Measurements from ENCODE around the gene AKNAD1. TPM values are rescaled to one million over a fixed set of nuclear protein-coding genes. Genes with fewer than 3 reads are reported as not detected.

Gene AKNAD1, protein sequence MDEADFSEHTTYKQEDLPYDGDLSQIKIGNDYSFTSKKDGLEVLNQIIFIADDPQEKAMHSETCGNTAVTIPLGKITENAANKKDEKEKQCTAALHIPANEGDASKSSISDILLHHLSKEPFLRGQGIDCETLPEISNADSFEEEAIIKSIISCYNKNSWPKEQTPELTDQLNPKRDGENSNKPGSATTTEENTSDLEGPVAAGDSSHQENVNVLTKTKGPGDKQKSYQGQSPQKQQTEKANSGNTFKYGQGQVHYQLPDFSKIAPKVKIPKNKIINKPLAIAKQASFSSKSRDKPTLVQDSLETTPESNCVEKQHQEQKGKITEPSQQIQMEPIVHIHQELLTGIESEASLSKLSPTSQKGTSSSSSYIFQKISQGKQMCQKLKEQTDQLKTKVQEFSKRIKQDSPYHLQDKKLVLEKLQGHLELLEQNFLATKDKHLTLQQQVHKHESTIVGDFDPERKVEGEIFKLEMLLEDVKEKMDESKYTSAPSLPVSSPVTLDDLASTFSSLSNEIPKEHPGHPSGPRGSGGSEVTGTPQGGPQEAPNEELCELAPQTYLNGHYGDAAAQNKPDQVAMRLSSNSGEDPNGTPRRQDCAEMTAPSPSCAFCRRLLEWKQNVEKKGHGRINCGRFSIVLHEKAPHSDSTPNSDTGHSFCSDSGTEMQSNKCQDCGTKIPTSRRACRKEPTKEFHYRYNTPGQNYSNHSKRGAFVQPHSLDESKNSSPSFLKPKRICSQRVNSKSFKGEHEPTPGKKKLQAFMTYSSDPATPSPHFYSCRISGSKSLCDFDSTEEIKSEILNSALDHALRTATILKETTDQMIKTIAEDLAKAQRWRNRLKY
- total RNA-seq, result 1.2 TPM in 1 of 2 replicates, not detected in the other

DNA sequence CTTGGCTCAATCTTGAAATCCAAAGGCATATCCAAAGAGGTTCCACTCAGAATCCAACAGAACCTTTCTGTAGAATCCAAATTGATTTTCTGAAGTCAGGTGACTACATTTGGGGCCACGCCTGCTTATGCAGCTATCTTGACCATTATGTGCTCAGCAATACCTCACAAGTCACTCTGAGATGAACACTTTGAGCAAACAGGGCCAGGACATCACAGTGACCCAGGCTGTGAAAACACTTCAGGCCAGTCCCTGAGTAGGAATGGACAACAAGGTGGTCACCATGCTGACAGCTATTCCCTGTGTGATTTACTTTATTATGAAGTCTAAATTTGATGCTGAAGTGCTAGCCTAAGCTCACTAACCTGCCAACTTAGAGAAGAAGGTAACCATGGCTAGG is at the start of gene AKNAD1:
Gene AKNAD1 (minus strand): TSS at position 101 of the 400 bp plus-strand sequence. CDS start 4,430 bp downstream, outside the sequence.

Other genes with a start within 250 kb of the AKNAD1 start
- 6.9 and 7.6 TPM in 2 replicates for gene HENMT1, start 196.0 kb downstream of the AKNAD1 start, total RNA-seq
- 5.7 and 5.8 TPM in 2 replicates for gene PRPF38B, start 164.8 kb downstream of the AKNAD1 start, total RNA-seq
- not detected in 2 replicates for gene FNDC7, start 144.2 kb downstream of the AKNAD1 start, total RNA-seq
- gene STXBP3, start 110.4 kb downstream of the AKNAD1 start, total RNA-seq, result 34.2 and 37.5 TPM in 2 replicates
- 39.3 and 55.4 TPM in 2 replicates for gene GPSM2, start 19.9 kb upstream of the AKNAD1 start, total RNA-seq
- gene CLCC1, start 106.4 kb upstream of the AKNAD1 start, total RNA-seq, result 23.1 and 30.0 TPM in 2 replicates
- gene WDR47, start 185.0 kb upstream of the AKNAD1 start, total RNA-seq, result 8.4 and 10.6 TPM in 2 replicates
- gene TAF13, start 218.9 kb upstream of the AKNAD1 start, total RNA-seq, result 36.9 and 50.3 TPM in 2 replicates
- 21.0 and 33.8 TPM in 2 replicates for gene TMEM167B, start 233.7 kb upstream of the AKNAD1 start, total RNA-seq